AG09309 (cell line): ENCODE data around the gene MYADM.

Experiments
- DNase-seq: peaks from one replicate; pipeline ENCODE4 v3.0.0-alpha.2; 2010; ENCODE audit warnings: low read depth
- H3K4me3 ChIP-seq: 2 replicates; pipeline ENCODE4 v1.5.1; 2011; ENCODE audit warnings: mild to moderate bottlenecking, low read depth, low read length, moderate library complexity; ENCODE audit not compliant: control insufficient read depth
- CTCF ChIP-seq: IDR thresholded peaks from 2 replicates; pipeline ENCODE4 v1.5.1; 2011; ENCODE audit warnings: mild to moderate bottlenecking, low read depth, low read length, inconsistent platforms; ENCODE audit not compliant: insufficient read depth, control insufficient read depth; ENCODE audit errors: missing control alignments

MYADM gene

GRCh38 chr19:53912653-53913052 lies 45.0 kb downstream of the MYADM start:
- no peak for TF ChIP-seq CTCF
- H3K4me3 ChIP-seq = no peak overlapping the region
- no peak for DNase-seq

- H3K4me3 ChIP-seq = no peak overlapping the region
- no peak for DNase-seq
- TF ChIP-seq CTCF = no peak
Measured at GRCh38 chr19:53915000-53915399, 47.3 kb downstream of the MYADM start.

- H3K4me3 ChIP-seq = no peak overlapping the region
- DNase-seq = no peak
- TF ChIP-seq CTCF = no peak
Measured at GRCh38 chr19:53916004-53916403, 48.3 kb downstream of the MYADM start.

GRCh38 chr19:53917356-53917755 lies 49.7 kb downstream of the MYADM start:
- no peak for TF ChIP-seq CTCF
- H3K4me3 ChIP-seq = no peak overlapping the region
- DNase-seq = no peak
